C4-2B (cell line): ENCODE data around the gene FGGY.
"Not testable (repeated sequence)": the region's sequence is repeated elsewhere in the genome, so short reads cannot be mapped to it uniquely, and the experiment has no call there.

Experiments used
- ZFX ChIP-seq: fragments of 450-650 bp; IDR thresholded peaks from 2 replicates; pipeline ENCODE4 v1.6.1; 2017
- TF ChIP-seq, protein P1 (sequence below): fragments of 450-650 bp; conservative IDR thresholded peaks from 2 replicates; pipeline ENCODE4 v1.5.1; 2017; ENCODE audit warnings: mild to moderate bottlenecking

DNA sequence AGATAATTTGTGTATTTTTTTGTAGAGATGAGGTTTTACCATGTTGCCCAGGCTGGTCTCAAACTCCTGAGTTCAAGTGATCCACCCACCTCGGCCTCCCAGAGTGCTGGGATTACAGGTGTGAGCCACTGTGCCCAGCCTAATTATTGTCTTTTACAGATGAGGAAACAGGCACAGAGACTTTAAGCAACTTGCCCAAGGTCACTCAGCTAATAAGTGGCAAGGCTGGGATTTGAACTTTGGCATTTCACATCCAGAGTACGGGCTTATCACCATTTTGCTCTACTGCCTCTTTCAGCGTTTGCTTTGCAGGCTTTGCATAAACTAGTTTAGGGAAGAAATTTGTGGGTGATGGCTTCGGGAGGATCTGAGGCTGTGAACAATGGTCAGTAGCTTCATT, 57.3 kb downstream of the FGGY start:
- TF ChIP-seq, protein P1, sequence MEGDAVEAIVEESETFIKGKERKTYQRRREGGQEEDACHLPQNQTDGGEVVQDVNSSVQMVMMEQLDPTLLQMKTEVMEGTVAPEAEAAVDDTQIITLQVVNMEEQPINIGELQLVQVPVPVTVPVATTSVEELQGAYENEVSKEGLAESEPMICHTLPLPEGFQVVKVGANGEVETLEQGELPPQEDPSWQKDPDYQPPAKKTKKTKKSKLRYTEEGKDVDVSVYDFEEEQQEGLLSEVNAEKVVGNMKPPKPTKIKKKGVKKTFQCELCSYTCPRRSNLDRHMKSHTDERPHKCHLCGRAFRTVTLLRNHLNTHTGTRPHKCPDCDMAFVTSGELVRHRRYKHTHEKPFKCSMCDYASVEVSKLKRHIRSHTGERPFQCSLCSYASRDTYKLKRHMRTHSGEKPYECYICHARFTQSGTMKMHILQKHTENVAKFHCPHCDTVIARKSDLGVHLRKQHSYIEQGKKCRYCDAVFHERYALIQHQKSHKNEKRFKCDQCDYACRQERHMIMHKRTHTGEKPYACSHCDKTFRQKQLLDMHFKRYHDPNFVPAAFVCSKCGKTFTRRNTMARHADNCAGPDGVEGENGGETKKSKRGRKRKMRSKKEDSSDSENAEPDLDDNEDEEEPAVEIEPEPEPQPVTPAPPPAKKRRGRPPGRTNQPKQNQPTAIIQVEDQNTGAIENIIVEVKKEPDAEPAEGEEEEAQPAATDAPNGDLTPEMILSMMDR = not testable (repeated sequence)
- not testable (repeated sequence) for TF ChIP-seq ZFX
